ENCODE measurements around the gene PLK3. TPM values are rescaled to one million over a fixed set of nuclear protein-coding genes. Genes with fewer than 3 reads are reported as not detected.
A peak's percentile ranks its signal among the peaks of the same experiment; 100 is the strongest.

The PLK3 gene
- total and polyA plus RNA-seq, 9 of the 15 experiments (the other 6 are each of a cell fraction or from before 2014, with no cell fraction given), result 0.52 to 22.7 (median 11.0) TPM

DNA sequence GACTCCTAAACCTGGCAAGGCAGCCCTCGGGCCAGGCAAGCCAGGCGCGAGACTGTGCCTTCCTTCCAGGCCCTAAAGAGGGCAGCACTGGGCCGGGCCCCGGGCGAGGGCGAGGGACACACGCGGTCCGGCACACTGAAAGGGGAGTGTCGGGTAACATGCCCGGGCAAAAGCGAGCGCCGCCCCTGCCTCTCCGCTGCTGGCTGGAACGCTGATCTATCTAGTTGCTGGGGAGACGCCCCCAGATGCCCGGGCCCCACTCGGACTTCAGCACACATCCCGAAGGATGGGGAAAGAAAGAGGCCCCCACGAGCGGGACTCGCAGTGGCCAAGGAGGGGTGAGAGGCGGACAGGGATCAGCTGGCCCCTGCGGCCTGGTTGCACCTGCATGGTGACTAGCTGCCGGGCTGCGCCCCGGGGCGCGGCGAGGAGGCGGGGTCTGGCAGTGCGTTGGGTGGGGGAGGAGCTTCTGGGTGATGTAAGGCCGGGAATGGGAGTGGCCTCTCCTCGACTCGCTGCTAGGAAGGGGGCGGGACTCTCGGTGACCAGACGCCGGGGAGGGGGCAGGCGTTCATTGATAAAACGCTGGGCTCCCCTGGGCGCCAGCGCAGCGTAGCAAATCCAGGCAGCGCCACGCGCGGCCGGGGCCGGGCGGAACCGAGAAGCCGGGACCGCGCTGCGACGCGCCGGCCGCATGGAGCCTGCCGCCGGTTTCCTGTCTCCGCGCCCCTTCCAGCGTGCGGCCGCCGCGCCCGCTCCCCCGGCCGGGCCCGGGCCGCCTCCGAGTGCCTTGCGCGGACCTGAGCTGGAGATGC, at the start of gene PLK3 (continued):
- TF ChIP-seq NONO (IDR thresholded peaks at IDR 0.05; ENCODE audit: low read depth in 2 of 2, low read length in 1 of 2), result peak; percentile 87 to 97
- TF ChIP-seq, protein P1, sequence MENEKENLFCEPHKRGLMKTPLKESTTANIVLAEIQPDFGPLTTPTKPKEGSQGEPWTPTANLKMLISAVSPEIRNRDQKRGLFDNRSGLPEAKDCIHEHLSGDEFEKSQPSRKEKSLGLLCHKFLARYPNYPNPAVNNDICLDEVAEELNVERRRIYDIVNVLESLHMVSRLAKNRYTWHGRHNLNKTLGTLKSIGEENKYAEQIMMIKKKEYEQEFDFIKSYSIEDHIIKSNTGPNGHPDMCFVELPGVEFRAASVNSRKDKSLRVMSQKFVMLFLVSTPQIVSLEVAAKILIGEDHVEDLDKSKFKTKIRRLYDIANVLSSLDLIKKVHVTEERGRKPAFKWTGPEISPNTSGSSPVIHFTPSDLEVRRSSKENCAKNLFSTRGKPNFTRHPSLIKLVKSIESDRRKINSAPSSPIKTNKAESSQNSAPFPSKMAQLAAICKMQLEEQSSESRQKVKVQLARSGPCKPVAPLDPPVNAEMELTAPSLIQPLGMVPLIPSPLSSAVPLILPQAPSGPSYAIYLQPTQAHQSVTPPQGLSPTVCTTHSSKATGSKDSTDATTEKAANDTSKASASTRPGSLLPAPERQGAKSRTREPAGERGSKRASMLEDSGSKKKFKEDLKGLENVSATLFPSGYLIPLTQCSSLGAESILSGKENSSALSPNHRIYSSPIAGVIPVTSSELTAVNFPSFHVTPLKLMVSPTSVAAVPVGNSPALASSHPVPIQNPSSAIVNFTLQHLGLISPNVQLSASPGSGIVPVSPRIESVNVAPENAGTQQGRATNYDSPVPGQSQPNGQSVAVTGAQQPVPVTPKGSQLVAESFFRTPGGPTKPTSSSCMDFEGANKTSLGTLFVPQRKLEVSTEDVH (IDR thresholded peaks at IDR 0.05; ENCODE audit: low read depth, partially characterized antibody), result peak; percentile 57
- peak; percentile 91 for TF ChIP-seq POLR2A (conservative IDR thresholded peaks at IDR 0.05)
- peak; percentile 99 for TF ChIP-seq MYC (IDR thresholded peaks at IDR 0.05; ENCODE audit: low read depth, low read length)
- peak; percentile 96 for TF ChIP-seq MYC (CRISPR knock-in tag; IDR thresholded peaks at IDR 0.05; ENCODE audit: borderline replicate concordance, low read depth)
- peak; percentile 70 for TF ChIP-seq ZNF175 (CRISPR knock-in tag; IDR thresholded peaks at IDR 0.05; ENCODE audit: low read depth)
- TF ChIP-seq YY1 (IDR thresholded peaks at IDR 0.05; ENCODE audit: borderline replicate concordance in 1 of 3, control insufficient read depth in 1 of 3, extremely low read depth in 1 of 3, insufficient read depth in 3 of 3, insufficient read length in 1 of 3, insufficient replicate concordance in 2 of 3, low read depth in 1 of 3, low read length in 2 of 3), result peak in 2 of 3 experiments; percentile 70 to 79
- no peak for TF ChIP-seq MAFG (tag; conservative IDR thresholded peaks at IDR 0.05)
- peak; percentile 49; the same call in 1 of the 2 replicates for TF ChIP-seq SMC3 (conservative IDR thresholded peaks at IDR 0.05; ENCODE audit: insufficient read depth, low read depth, low read length)
- TF ChIP-seq ATF1 (CRISPR knock-in tag; IDR thresholded peaks at IDR 0.05), result no peak
- peak; percentile 90 for TF ChIP-seq ATF1 (tag; IDR thresholded peaks at IDR 0.05)
- TF ChIP-seq CBFA2T3 (IDR thresholded peaks at IDR 0.05), result peak; percentile 51
- TF ChIP-seq, protein P2, sequence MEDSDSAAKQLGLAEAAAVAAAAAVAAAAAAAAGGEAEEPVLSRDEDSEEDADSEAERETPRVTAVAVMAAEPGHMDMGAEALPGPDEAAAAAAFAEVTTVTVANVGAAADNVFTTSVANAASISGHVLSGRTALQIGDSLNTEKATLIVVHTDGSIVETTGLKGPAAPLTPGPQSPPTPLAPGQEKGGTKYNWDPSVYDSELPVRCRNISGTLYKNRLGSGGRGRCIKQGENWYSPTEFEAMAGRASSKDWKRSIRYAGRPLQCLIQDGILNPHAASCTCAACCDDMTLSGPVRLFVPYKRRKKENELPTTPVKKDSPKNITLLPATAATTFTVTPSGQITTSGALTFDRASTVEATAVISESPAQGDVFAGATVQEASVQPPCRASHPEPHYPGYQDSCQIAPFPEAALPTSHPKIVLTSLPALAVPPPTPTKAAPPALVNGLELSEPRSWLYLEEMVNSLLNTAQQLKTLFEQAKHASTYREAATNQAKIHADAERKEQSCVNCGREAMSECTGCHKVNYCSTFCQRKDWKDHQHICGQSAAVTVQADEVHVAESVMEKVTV (CRISPR knock-in tag; IDR thresholded peaks at IDR 0.05), result peak; percentile 82
- TF ChIP-seq FOXA1 (IDR thresholded peaks at IDR 0.05; ENCODE audit: borderline replicate concordance), result no peak
- TF ChIP-seq, protein P3, sequence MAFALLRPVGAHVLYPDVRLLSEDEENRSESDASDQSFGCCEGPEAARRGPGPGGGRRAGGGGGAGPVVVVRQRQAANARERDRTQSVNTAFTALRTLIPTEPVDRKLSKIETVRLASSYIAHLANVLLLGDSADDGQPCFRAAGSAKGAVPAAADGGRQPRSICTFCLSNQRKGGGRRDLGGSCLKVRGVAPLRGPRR (CRISPR knock-in tag; IDR thresholded peaks at IDR 0.05), result no peak
- TF ChIP-seq SUPT5H (IDR thresholded peaks at IDR 0.05), result peak; percentile 83
- TF ChIP-seq ZNF217 (CRISPR knock-in tag; IDR thresholded peaks at IDR 0.05), result no peak
- TF ChIP-seq STAT5B (CRISPR knock-in tag; IDR thresholded peaks at IDR 0.05), result no peak
- peak; percentile 83 to 97 for TF ChIP-seq SIN3A (IDR thresholded peaks at IDR 0.05; ENCODE audit: borderline replicate concordance in 2 of 2, control insufficient read depth in 1 of 2, low read depth in 2 of 2, low read length in 2 of 2)
